C4-2B (cell line): Measurements from ENCODE around the gene KCTD5.

ENCODE experiments used
- H3K27ac ChIP-seq: fragments of 450-650 bp; 2 replicates; pipeline ENCODE4 v1.5.1; 2017
- CTCF ChIP-seq: fragments of 450-650 bp; conservative IDR thresholded peaks from 2 replicates; pipeline ENCODE4 v1.5.1; 2017; ENCODE audit warnings: mild to moderate bottlenecking
- ZFX ChIP-seq: fragments of 450-650 bp; IDR thresholded peaks from 2 replicates; pipeline ENCODE4 v1.6.1; 2017

Gene KCTD5

DNA sequence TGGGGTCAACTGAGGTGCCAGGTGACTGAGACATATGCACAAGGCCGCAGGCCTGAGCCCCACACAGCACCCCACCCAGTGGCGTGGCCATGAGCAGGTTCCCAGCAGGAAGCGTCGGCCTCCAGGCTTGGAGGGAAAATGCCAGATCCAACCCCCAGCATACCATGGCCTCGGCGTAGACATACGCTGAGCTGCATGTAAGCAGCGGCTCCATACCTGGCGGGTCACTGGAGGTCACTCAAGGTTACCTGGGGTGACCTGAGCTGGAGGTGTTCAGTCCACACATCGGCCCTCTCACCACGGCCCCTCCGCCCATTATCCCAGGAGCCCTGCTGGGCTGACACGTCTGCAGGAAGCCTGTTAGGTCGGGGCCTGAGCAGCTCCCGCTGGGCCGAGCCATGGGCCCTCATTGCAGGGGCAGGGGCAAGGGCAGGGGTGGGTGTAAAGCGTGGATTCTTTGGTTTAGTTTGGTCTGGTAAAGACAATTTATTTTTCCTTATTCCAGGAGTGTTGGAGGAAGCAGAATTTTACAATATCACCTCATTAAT, 15.2 kb downstream of the KCTD5 start:
- TF ChIP-seq ZFX (no peak), CTCF (no peak)
- H3K27ac ChIP-seq = no peak overlapping the region

DNA sequence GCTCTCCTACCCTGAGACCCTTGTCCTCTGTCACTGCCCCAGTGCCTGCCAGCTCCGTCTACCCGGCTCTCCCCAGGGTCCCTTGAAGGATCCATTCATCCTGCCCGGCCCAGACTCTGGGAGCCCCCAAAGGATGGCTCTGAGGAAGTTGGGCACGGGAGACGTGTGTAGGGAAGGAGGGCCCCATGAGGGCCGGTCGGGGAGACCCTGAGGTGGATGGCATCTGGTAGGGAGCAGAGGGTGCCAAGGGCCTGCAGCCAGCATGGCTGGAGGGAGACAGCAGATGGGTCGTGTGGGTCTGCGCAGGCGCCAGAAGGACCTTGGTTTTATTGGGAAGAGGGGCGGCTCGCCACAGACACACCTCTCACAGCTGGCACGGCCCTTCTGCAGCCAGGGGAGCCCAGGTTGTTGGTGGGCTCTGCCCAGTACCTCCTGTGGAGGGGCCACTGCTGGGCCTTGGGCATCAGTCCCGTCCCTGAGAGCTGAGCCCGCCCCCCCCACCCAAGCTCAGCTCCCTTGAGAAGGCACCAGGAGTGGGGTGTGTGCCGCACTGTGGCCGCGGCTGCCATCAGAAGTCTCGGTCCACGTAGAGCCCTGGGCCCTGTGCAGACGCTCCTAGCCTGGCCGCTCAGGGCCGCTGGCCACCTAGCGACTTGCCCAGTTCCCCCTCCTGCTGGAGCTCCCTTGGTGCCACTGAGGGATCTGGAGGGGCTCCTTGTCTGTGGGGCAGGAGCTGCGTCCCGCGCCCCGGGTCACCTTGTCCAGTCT, 16.0 kb downstream of the KCTD5 start:
- no peak for TF ChIP-seq CTCF
- no peak for TF ChIP-seq ZFX
- no peak overlapping the region for H3K27ac ChIP-seq

GRCh38 chr16:2698965-2699750, 16.8 kb downstream of the KCTD5 start:
- H3K27ac ChIP-seq = no peak overlapping the region
- no peak for TF ChIP-seq ZFX
- TF ChIP-seq CTCF = no peak

- TF ChIP-seq ZFX (no peak), CTCF (no peak)
- H3K27ac ChIP-seq = no peak overlapping the region
These were observed 17.7 kb downstream of the KCTD5 start for GRCh38 chr16:2699791-2700600.

DNA sequence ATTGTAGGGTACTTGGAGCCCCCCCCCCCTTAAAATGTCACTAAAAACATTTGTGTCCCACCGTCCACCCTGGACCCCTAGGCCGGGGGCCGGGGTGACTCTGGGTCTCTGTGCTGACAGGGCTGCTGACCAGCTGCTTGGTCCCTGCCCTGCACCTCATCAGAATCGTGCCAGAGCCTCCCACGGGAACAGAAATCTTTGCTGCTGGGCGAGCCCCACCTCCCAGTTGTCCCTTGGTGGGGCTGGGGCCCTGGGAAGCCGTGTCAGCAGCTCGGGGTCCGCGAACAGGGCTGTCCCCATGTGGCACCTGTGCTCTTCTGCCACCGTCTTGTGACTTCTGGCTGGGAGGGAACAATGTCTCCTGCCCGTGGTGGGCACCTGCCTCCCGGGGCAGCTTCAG, 18.5 kb downstream of the KCTD5 start:
- TF ChIP-seq CTCF (no peak), ZFX (no peak)
- no peak overlapping the region for H3K27ac ChIP-seq

GRCh38 chr16:2701272-2701671, 18.9 kb downstream of the KCTD5 start:
- TF ChIP-seq CTCF (no peak), ZFX (no peak)
- H3K27ac ChIP-seq = peak overlapping the region; percentile 70; the same call in 1 of the 2 replicates
